NCI-H345 (cell line): ENCODE data around the gene NR1I3.

Experiments used
- DNase-seq: peaks from one replicate; lab custom pipeline; 2025; lab: John Stamatoyannopoulos, UW

NR1I3 gene

DNA sequence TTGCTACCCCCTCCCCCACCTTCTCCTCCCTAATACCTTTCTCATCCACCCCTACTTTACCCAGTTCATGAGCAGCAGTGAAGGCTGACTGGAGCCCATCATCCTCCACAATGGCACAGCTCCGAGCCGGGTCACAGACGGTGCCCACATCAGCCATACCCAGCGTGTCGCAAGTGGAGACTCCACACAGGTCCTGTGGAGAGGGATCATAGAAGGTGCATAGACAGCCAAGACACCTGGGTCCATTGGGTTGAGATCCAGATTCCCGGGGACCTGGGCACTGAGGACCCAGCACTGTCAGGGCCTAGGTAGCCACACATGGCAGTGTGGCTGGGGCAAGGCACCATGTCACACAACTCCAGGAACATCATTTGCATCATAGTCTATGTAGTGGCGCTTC, 41.9 kb downstream of the NR1I3 start:
- DNase-seq, result no peak

DNA sequence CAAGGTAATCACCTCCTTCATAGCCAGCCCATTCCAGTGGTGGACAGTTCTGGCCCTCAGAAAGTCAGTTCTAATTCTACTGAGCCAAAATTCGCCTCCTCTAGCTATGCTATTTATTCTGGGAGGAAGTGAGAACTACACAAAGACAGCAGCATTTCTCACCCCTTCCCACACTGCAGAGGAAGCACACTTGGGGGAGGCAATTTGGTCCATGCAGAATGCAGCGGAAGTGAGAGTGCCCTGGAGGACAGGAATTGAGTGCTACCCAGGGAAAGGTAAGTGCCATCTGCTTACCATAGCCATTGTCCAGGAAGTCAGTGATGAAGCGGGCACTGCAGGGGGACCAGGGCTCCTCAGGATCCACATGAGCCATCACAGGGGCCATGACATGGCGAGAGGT, 42.8 kb downstream of the NR1I3 start:
- no peak for DNase-seq

DNA sequence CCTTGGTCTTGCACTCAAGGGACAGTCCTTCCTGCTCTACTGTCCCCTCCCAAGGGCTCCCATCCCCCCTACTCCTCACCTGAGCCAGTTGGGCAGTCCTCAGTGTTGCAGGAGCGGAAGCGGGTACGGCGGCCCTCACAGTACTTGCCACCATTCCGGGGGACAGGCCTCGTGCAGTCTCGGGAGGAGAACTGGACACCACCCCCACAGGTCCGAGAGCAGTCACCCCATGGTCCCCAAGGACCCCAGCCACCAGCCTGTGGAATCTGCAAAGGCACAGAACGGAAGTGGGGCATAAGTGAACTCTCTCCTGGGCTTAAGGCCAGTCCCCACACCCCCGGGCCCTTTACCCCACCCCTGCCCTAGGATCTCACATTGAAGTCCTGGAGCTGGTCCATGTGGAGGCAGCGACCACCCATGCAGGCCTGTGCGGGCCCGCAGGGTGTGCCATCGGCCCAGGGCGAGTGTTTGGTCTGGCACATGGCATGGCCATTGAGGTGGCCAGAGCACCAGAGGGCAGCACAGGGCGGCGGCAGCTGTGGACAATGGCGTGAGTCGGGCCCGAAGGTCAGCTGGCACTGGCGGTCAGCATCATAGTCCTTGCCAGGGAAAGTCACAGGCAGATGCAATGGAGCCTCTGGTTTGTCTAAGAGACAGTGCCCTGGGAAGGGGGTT, 44.3 kb downstream of the NR1I3 start:
- no peak for DNase-seq

DNA sequence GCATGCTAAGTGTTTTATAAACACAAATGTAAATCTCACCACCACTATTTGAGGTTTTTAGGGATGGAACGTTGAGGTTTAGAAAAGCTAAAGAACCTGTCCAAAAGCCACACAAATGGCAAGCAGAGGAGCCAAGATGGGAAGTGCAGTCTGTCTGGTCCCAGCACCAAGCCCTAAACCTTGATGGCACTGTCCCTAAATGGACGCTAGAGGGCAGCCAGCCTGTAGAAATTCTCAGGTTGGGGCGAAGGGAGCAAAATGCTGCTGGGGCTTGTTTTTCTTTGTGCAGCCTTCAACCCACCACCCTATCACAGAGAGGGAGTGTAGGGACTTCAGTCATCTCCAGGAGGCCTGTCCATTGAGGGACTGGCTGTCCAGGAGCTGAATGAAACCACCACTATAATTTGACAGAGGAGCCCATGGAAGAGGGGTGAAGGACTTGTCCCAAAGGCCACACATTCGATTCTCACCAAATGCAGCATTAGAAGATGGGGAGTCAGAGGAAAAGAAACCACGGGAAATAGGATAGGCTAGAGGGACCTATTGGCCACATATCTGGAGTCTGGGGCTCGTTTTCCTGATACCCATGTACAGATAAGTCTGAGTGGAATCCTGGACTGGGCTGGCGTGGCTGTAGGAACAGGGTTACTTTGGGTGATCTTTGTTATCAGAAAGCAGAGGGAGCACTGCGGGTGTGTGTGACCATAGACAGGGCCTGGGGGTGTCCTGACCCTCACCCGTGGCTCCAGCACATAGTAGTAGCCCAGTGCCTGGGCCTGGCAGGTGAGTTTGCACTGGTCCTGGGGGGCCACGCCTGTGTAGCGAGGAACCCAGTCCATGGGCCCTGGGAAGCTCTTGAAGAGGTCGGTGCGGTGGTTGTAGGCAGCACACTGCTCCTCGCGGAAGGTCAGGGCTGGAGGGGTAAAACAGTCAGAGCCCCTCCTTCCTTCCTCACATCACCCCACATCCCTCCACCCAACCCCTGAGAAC, 45.2 kb downstream of the NR1I3 start:
- peak; percentile 60 for DNase-seq

DNA sequence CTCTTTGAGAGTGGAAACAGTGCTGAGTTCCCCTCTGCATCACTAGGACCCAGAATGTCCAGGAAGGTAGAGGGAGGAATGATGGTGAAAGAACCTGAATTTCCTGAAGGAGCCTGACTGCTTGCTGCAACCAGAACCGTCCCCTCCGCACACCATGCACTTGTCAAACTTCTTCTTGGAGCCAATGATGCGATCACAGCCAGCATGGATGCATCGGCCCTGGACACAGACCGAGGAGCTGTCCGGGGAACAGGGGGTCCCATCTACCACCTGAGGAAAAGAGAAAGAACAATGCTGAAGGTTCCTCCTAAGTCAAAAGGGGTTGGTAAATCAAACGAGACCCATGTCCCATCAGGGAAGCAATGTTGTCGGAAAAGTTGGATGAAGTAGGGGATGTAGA, 46.0 kb downstream of the NR1I3 start:
- DNase-seq, result no peak

DNA sequence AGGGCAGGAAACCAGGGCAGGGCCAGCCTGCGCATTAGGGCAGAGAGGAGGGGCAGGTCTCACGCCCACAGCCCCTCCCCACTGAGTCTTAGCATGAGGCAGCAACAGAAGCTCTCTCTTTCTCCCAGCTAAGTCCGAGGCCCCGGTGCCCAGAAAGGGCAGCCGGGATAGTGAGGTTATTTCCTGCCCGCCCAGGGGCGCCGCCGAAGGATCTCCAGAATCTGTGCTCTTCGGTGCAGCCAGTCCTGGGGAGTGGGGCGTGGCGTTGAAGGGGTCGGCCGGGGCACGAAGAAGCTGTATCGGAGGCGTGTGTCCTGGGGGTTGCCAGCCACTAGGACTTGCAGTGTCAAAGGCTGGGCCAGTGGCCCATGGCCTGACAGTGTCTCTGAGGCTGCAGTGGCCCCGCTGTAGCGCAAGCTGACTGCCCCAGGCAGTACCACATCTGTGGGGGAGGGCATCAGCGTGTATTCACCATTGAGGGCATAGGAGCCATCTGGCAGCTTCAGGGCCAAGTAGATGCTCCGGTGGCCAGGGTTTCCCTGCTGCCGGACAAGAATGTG, 47.0 kb downstream of the NR1I3 start:
- no peak for DNase-seq

DNA sequence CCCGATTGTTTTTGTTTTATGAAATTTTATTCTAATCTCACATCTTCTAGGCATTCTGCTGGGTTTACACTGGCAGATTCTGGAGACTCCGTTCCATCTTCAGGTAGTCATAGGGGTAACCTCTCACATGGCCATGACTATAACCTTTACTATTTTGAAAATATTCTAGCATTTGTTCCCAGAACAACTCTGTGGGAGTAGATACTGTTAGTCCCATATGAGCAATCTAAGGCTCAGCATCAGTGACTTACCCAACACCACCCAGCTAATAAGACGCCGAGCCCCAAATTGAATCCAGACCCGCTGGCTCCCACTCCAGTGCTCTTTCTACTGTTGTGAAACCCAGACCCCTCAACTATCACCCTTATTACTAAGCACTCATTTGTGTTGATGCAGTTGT, 49.0 kb downstream of the NR1I3 start:
- no peak for DNase-seq

DNA sequence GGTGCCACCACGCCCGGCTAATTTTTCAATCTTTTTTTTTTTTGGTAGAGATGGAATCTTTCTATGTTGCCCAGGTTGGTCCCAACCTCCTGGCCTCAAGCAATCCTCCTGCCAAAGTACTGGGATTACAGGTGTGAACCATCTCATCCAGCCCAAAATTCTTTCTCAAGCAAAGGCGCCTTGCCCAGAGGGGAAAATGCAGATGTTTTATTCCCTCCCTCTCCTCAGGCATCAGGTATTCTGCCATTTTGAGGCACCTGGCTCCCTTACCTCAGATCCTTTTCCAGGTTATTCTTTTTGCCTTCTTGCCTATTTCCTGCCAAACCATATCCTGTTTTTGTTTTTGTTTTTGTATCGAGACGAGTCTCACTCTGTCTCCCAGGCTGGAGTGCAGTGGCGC, 49.6 kb downstream of the NR1I3 start:
- no peak for DNase-seq

DNA sequence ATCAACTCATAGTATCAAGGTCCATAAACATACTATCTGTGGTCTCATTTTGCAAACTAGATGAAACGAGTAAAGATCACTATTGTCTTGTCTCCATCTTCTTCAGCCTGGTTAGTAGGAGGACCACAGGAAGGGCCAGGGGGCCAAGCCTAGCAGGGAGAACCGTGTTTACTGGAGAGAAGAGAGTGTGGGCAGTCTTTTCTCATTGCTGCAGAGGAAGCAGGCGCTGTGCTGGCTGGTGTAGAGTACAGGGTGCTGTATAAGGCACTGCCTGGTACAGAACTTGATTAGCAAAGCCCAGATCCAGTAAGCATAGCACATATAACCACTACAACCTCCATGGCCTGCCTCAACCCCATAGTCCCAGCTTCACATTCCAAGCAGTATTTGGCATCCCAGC, 50.7 kb downstream of the NR1I3 start:
- no peak for DNase-seq

DNA sequence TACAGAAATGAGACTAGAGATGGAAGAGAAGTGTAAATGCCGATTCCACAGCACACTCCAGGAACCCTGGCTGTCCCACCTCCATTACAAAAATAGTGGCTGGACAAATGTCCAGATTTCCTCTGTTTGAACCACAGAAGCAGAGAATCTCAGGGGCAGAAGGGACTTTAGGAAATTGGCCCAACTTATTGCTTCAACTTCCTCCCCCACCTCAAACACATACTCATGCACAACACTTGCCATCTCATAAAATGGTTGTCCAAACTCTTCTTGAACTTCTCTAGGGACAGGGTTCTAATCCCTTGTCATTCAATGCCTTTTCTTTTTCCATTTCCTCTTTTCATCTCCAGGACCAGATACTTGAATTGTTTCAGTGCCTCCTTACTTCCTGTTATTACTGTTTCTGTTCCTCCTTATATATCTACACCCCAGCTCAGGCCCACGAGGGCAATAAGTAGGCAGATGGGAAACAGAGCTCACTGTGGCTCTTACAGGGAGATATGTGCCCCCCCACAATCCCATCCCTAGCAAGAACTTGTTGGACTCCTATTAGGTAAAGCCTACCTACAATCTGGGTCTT, 52.2 kb downstream of the NR1I3 start:
- DNase-seq, result no peak

DNA sequence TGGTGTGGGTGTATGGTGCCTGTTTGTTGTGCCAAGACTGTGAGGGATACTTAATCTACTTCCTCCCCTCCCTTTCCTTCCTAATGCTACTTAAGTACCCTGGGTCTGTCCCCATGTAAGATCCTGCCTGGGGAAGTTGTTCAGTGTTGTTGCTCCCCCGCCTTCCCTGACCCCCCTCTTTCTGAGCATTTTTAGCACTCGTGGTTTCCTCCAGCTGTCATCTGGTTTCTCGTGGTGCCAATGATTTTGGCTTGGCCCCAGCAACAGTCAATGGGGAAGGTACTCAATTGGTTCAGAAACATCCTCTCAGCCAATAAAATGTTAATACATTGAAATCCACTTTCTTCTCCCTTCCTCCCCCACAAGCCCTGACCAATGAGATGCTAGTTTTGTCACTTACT, 52.7 kb downstream of the NR1I3 start:
- no peak for DNase-seq

DNA sequence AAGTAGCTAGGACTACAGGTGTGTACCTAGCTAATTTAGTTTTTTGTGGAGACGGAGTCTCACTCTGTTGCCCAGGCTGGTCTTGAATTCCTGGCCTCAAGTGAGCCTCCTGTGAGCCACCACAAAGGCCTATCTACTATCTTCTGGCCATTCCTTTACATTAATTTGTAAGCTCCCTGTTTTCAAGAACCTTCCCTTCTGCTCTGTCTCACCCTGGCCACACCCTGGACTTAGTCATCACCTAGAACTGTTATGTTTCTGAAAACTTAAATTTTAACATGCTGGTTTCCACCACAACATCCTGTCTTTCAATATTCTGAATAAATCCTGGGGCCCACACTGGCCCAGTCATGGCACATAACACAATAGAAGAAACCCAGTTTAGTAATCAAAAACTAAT, 55.8 kb downstream of the NR1I3 start:
- no peak for DNase-seq

DNA sequence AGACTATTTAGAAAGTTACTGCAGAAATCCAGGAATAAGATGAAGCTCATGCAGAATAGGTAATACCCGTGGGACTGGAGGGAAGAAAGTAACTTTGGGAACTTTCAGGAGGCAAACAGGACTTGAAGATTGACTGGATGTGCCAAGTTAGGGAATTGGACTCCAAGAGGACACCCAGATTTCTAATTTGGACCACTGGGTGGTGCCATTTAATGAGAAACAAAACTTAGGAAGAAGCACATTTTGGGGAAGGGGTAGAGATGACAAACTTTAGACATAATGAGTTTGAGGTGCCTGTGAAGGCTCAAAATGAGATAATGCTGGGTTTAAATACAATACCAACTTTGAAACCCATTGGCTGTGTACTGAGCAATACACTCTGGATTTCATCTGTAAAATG, 57.4 kb downstream of the NR1I3 start:
- DNase-seq, result no peak

DNA sequence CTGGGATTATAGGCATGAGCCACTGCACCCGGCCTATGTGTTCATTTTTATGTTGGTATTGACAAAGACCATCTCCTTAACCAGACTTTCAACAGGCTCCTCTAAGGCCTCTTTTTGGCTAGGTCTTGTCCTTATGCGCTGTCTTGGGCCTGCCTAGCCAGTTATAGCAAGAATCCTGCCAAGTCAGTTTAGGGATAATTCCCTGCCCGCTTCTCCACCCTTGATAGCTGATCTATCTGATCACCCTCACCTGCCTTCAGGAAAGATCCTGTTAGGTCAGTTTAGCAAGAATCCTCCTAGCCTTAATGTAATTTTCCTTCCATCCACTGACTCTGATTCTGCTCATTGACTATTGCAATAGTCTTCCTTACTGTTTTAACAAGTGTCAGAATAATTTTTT, 58.3 kb downstream of the NR1I3 start:
- no peak for DNase-seq
